ENCODE results near the gene MRPL18. TPM values are rescaled to one million over a fixed set of nuclear protein-coding genes. Genes with fewer than 3 reads are reported as not detected.
"Not testable (repeated sequence)": the region's sequence is repeated elsewhere in the genome, so short reads cannot be mapped to it uniquely, and the experiment has no call there.

The MRPL18 gene
- polyA plus RNA-seq, 1 donor (not counting 4 experiments of a cell fraction or from before 2014, with no cell fraction given): 127 TPM

DNA sequence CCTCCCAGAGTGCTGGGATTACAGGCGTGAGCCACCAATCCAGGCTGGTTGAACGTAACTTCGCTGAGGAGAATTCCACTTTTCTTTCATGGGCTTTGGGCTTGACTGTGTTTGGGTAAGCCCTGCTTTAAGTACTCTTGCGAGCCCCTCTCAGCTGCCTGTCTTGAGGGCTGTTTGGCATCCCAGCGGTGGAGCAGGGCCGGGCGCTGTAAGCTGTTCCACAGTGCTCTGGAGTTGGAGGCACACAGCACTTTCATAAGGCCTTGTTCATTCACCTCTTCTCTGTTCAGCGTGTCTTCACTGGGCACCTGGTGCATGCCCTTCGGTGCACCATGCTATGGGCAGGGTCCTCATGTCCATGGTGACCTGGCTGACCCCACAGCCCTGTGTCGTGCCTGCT is 31.5 kb downstream of the MRPL18 start:
- Histone ChIP-seq H3K9me3 (ENCODE audit: control insufficient read depth, low read depth, low read length) (no peaks in the 10 kb centered on the region), H3K9me1 (ENCODE audit: control insufficient read depth, extremely low read depth, insufficient read depth, low read length) (no peaks in the 10 kb centered on the region), H3K4me2 (ENCODE audit: control insufficient read depth, extremely low read depth, insufficient read depth, low read depth, low read length) (no peak overlapping the region), H3K79me2 (ENCODE audit: control insufficient read depth, insufficient read depth, low read length) (no peaks in the 10 kb centered on the region), H3K27ac (ENCODE audit: control insufficient read depth, insufficient read depth, low read length) (no peak overlapping the region), H3K36me3 (ENCODE audit: control insufficient read depth in 2 of 2, extremely low read depth in 1 of 2, insufficient read depth in 2 of 2, low read length in 2 of 2) (no peaks in the 10 kb centered on the region), H4K20me1 (ENCODE audit: control insufficient read depth, extremely low read depth, insufficient read depth, low read length) (no peaks in the 10 kb centered on the region), H2AFZ (ENCODE audit: control insufficient read depth, low read length) (no peak overlapping the region), H3K27me3 (ENCODE audit: control insufficient read depth, extremely low read depth, insufficient read depth, low read length) (no peaks in the 10 kb centered on the region), H3K9ac (ENCODE audit: control insufficient read depth, extremely low read depth, insufficient read depth, low read length) (no peak overlapping the region), H3K4me1 (ENCODE audit: control insufficient read depth, extremely low read depth, insufficient read depth, low read length) (no peaks in the 10 kb centered on the region), H3K4me3 (ENCODE audit: control insufficient read depth in 2 of 3, extremely low read depth in 1 of 3, insufficient read depth in 2 of 3, low read depth in 1 of 3, low read length in 3 of 3) (no peak overlapping the region)
- dilution Hi-C loops (cut with MboI; ENCODE audit: extremely low pct_ligation_motif_present, low sequenced_read_pairs): no loop called here
- DNase-seq (ENCODE audit: low read depth, low spot score): no peak
- TF ChIP-seq, protein P1, sequence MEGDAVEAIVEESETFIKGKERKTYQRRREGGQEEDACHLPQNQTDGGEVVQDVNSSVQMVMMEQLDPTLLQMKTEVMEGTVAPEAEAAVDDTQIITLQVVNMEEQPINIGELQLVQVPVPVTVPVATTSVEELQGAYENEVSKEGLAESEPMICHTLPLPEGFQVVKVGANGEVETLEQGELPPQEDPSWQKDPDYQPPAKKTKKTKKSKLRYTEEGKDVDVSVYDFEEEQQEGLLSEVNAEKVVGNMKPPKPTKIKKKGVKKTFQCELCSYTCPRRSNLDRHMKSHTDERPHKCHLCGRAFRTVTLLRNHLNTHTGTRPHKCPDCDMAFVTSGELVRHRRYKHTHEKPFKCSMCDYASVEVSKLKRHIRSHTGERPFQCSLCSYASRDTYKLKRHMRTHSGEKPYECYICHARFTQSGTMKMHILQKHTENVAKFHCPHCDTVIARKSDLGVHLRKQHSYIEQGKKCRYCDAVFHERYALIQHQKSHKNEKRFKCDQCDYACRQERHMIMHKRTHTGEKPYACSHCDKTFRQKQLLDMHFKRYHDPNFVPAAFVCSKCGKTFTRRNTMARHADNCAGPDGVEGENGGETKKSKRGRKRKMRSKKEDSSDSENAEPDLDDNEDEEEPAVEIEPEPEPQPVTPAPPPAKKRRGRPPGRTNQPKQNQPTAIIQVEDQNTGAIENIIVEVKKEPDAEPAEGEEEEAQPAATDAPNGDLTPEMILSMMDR (optimal IDR thresholded peaks at IDR 0.05 in 1 of 3, IDR thresholded peaks at IDR 0.05 in 1 of 3, conservative IDR thresholded peaks at IDR 0.05 in 1 of 3; ENCODE audit: extremely low read depth in 1 of 3, insufficient read depth in 2 of 3, low read length in 3 of 3): no peak
- no peak for TF ChIP-seq EZH2 (IDR thresholded peaks at IDR 0.05; ENCODE audit: low read length)
- FAIRE-seq: no peak

DNA sequence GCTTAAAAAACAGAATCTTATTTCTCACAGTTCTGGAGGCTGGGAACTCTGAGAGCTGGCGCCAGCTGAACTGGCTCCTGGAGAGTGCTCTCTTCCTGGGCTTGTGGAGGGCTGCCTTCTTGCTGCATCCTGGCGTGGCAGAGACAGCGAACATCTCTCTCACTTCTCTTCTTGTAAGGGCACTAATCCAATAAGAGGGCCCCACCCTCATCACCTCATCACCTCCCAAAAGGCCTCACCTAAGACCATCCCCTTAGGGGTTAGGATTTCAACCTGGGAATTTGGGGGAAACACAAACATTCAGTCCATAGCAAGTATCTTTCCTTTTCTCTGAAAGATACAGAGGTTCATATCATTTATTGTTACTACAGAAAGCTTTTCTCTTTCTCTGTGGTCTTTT is 33.7 kb downstream of the MRPL18 start:
- Histone ChIP-seq H3K4me1 (ENCODE audit: control insufficient read depth, extremely low read depth, insufficient read depth, low read length) (no peaks in the 10 kb centered on the region), H3K27ac (ENCODE audit: control insufficient read depth, insufficient read depth, low read length) (no peak overlapping the region), H3K9ac (ENCODE audit: control insufficient read depth, extremely low read depth, insufficient read depth, low read length) (no peak overlapping the region), H2AFZ (ENCODE audit: control insufficient read depth, low read length) (no peak overlapping the region), H4K20me1 (ENCODE audit: control insufficient read depth, extremely low read depth, insufficient read depth, low read length) (no peaks in the 10 kb centered on the region), H3K36me3 (ENCODE audit: control insufficient read depth in 2 of 2, extremely low read depth in 1 of 2, insufficient read depth in 2 of 2, low read length in 2 of 2) (no peaks in the 10 kb centered on the region), H3K79me2 (ENCODE audit: control insufficient read depth, insufficient read depth, low read length) (no peaks in the 10 kb centered on the region), H3K9me1 (ENCODE audit: control insufficient read depth, extremely low read depth, insufficient read depth, low read length) (no peaks in the 10 kb centered on the region), H3K4me3 (ENCODE audit: control insufficient read depth in 2 of 3, extremely low read depth in 1 of 3, insufficient read depth in 2 of 3, low read depth in 1 of 3, low read length in 3 of 3) (no peak overlapping the region), H3K4me2 (ENCODE audit: control insufficient read depth, extremely low read depth, insufficient read depth, low read depth, low read length) (no peak overlapping the region), H3K27me3 (ENCODE audit: control insufficient read depth, extremely low read depth, insufficient read depth, low read length) (no peaks in the 10 kb centered on the region), H3K9me3 (ENCODE audit: control insufficient read depth, low read depth, low read length) (no peaks in the 10 kb centered on the region)
- TF ChIP-seq EZH2 (IDR thresholded peaks at IDR 0.05; ENCODE audit: low read length): no peak
- TF ChIP-seq, protein P1 (optimal IDR thresholded peaks at IDR 0.05 in 1 of 3, IDR thresholded peaks at IDR 0.05 in 1 of 3, conservative IDR thresholded peaks at IDR 0.05 in 1 of 3; ENCODE audit: extremely low read depth in 1 of 3, insufficient read depth in 2 of 3, low read length in 3 of 3): no peak
- dilution Hi-C loops (cut with MboI; ENCODE audit: extremely low pct_ligation_motif_present, low sequenced_read_pairs): no loop called here
- DNase-seq (ENCODE audit: low read depth, low spot score) (no peak), FAIRE-seq (no peak)

DNA sequence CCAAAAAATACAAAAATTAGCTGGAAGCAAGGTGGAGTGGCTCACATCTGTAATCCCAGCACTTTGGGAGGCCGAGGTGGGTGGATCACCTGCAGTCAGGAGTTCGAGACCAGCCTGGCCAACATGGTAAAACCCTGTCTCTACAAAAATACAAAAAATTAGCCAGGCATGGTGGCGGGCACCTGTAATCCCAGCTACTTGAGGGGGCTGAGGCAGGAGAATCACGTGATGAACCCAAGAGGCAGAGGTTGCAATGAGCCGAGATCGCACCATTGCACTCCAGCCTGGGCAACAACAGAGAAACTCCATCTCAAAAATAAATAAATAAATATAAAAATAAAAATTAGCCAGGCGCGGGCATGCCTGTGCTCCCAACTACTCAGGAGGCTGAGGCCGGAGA is 34.4 kb downstream of the MRPL18 start:
- H3K4me2 ChIP-seq (ENCODE audit: control insufficient read depth, extremely low read depth, insufficient read depth, low read depth, low read length); FAIRE-seq; H3K4me1 ChIP-seq (ENCODE audit: control insufficient read depth, extremely low read depth, insufficient read depth, low read length); H4K20me1 ChIP-seq (ENCODE audit: control insufficient read depth, extremely low read depth, insufficient read depth, low read length); H3K79me2 ChIP-seq (ENCODE audit: control insufficient read depth, insufficient read depth, low read length); H3K9me1 ChIP-seq (ENCODE audit: control insufficient read depth, extremely low read depth, insufficient read depth, low read length); H3K4me3 ChIP-seq (ENCODE audit: control insufficient read depth in 2 of 3, extremely low read depth in 1 of 3, insufficient read depth in 2 of 3, low read depth in 1 of 3, low read length in 3 of 3); H3K36me3 ChIP-seq (ENCODE audit: control insufficient read depth in 2 of 2, extremely low read depth in 1 of 2, insufficient read depth in 2 of 2, low read length in 2 of 2); H3K27me3 ChIP-seq (ENCODE audit: control insufficient read depth, extremely low read depth, insufficient read depth, low read length); H3K9ac ChIP-seq (ENCODE audit: control insufficient read depth, extremely low read depth, insufficient read depth, low read length); H3K9me3 ChIP-seq (ENCODE audit: control insufficient read depth, low read depth, low read length); H2AFZ ChIP-seq (ENCODE audit: control insufficient read depth, low read length); DNase-seq (ENCODE audit: low read depth, low spot score); dilution Hi-C loops (cut with MboI; ENCODE audit: extremely low pct_ligation_motif_present, low sequenced_read_pairs); H3K27ac ChIP-seq (ENCODE audit: control insufficient read depth, insufficient read depth, low read length): not testable (repeated sequence)
